ENCODE measurements around the gene IPCEF1.
"Not testable (repeated sequence)": the region's sequence is repeated elsewhere in the genome, so short reads cannot be mapped to it uniquely, and the experiment has no call there.

The IPCEF1 gene

GRCh38 chr6:154249499-154250298 lies 106.9 kb downstream of the IPCEF1 start:
- Histone ChIP-seq H3K36me3 (ENCODE audit: insufficient read depth, low read length) (no peaks in the 10 kb centered on the region), H3K9ac (ENCODE audit: low read depth, low read length) (no peak overlapping the region), H3K9me3 (ENCODE audit: control insufficient read depth, insufficient read depth, low read length) (no peaks in the 10 kb centered on the region), H3K4me1 (ENCODE audit: insufficient read depth, low read length) (peaks cover 16% of the 10 kb centered on the region; the same call in 1 of the 2 replicates)

DNA sequence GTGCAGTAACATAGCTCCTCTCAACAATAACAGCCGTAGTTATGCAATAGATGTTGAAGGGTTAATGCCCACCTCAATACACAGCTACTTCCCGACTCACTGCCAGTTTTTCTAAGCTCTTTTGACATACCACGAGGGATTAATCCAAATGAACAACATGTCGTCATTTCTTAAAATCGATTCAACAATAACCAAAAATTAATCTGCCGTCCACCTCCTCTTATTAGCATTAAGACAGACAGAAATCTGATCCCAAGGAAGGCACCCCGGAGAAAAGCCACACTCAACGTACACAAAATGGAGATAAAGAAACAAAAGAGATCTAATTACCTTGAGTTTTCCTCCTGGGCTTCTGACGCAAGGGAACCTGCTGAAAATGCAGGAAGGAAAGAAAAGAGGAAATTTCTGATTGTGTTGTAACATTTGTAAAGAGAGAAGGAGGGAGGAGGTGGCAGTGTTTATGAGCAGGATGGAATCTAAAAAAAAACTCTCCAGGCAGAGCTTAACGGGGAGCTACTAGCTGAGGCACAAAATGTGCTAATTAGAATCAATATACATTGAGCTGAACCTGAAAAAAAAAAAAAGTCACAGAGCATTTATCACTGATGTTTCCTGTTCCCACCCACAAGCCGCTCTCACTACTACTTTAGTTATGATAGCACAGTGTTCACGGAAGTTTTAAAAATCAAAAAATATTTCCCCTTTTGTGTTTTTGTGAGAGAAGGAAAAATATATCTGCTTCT lies 109.3 kb downstream of the IPCEF1 start:
- peaks cover 28% of the 10 kb centered on the region; the same call in 1 of the 2 replicates for H3K4me1 ChIP-seq (ENCODE audit: insufficient read depth, low read length)
- H3K36me3 ChIP-seq (ENCODE audit: insufficient read depth, low read length): no peaks in the 10 kb centered on the region
- peak overlapping the region; percentile 13 for H3K9ac ChIP-seq (ENCODE audit: low read depth, low read length)
- no peaks in the 10 kb centered on the region for H3K9me3 ChIP-seq (ENCODE audit: control insufficient read depth, insufficient read depth, low read length)

GRCh38 chr6:154246723-154247118 lies 109.9 kb downstream of the IPCEF1 start:
- H3K9ac ChIP-seq (ENCODE audit: low read depth, low read length): peak overlapping the region; percentile 13; the same call in 1 of the 2 replicates
- no peaks in the 10 kb centered on the region for H3K36me3 ChIP-seq (ENCODE audit: insufficient read depth, low read length)
- H3K4me1 ChIP-seq (ENCODE audit: insufficient read depth, low read length): peaks cover 28% of the 10 kb centered on the region; the same call in 1 of the 2 replicates
- no peaks in the 10 kb centered on the region for H3K9me3 ChIP-seq (ENCODE audit: control insufficient read depth, insufficient read depth, low read length)

- no peaks in the 10 kb centered on the region for H3K36me3 ChIP-seq (ENCODE audit: insufficient read depth, low read length)
- peaks cover 28% of the 10 kb centered on the region; the same call in 1 of the 2 replicates for H3K4me1 ChIP-seq (ENCODE audit: insufficient read depth, low read length)
Observed at GRCh38 chr6:154245506-154245905, 111.1 kb downstream of the IPCEF1 start.

DNA sequence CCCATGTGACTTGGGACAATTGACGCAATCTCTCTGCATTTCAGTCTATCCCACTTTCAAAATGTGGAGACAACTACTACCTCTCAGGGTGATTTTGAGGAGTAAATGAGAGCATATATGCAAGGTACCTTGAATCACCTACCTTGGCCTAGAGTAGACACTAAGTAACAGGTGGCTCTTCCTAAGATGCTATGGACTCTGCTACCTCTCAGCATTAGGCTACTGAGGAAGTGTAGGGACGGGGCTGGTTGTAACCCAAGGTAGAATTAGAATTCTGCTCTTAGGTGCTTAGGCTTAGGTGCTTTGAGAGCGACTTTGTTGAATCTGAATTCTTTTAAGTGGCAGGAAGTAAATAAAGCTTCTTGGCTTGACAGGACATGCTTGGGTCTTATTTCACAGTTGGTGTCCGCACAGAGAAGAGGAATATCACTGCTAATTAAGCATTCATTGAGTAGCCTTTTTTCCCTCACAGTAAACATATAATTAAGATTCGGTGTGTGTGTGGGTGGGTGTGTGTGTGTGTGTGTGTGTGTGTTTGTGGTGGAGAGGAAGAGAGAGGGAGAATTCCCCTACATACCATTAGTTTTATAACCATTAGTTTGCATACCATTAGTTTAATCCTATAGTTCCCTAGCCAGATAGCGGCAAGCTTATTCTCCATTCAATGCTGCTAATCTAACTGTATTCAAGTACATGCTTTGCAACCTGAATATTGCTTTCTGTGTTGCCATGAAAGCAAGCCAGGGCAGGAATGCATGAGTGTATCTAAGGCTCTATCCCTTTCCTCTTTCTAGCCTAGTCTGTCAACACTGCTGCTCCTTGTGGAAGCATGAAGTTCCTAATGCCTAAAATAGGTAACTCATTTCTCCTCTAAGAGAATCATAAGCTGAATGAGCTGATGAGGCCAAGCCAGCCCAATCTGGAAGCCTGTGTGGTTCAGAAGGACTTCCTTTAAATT lies 112.5 kb downstream of the IPCEF1 start:
- H3K9me3 ChIP-seq (ENCODE audit: control insufficient read depth, insufficient read depth, low read length): no peaks in the 10 kb centered on the region
- no peaks in the 10 kb centered on the region for H3K36me3 ChIP-seq (ENCODE audit: insufficient read depth, low read length)
- no peak overlapping the region for H3K9ac ChIP-seq (ENCODE audit: low read depth, low read length)
- peaks cover 35% of the 10 kb centered on the region for H3K4me1 ChIP-seq (ENCODE audit: insufficient read depth, low read length)

More at GRCh38 chr6:154245506-154245905, 111.1 kb downstream of the IPCEF1 start:
- H3K9ac ChIP-seq (ENCODE audit: low read depth, low read length): no peak overlapping the region
- no peaks in the 10 kb centered on the region for H3K9me3 ChIP-seq (ENCODE audit: control insufficient read depth, insufficient read depth, low read length)

GRCh38 chr6:154242617-154243357 lies 113.8 kb downstream of the IPCEF1 start:
- peaks cover 38% of the 10 kb centered on the region for H3K4me1 ChIP-seq (ENCODE audit: insufficient read depth, low read length)

GRCh38 chr6:154241581-154241980 lies 115.0 kb downstream of the IPCEF1 start:
- peaks cover 33% of the 10 kb centered on the region for H3K4me1 ChIP-seq (ENCODE audit: insufficient read depth, low read length)
- H3K9me3 ChIP-seq (ENCODE audit: control insufficient read depth, insufficient read depth, low read length): no peaks in the 10 kb centered on the region
- no peaks in the 10 kb centered on the region for H3K36me3 ChIP-seq (ENCODE audit: insufficient read depth, low read length)
- H3K9ac ChIP-seq (ENCODE audit: low read depth, low read length): no peak overlapping the region

More at GRCh38 chr6:154242617-154243357, 113.8 kb downstream of the IPCEF1 start:
- no peaks in the 10 kb centered on the region for H3K9me3 ChIP-seq (ENCODE audit: control insufficient read depth, insufficient read depth, low read length)
- H3K36me3 ChIP-seq (ENCODE audit: insufficient read depth, low read length): no peaks in the 10 kb centered on the region
- no peak overlapping the region for H3K9ac ChIP-seq (ENCODE audit: low read depth, low read length)

- H3K9me3 ChIP-seq (ENCODE audit: control insufficient read depth, insufficient read depth, low read length); H3K36me3 ChIP-seq (ENCODE audit: insufficient read depth, low read length): not testable (repeated sequence)
Observed at GRCh38 chr6:154241061-154241460, 115.5 kb downstream of the IPCEF1 start.

GRCh38 chr6:154239392-154239791 lies 117.2 kb downstream of the IPCEF1 start:
- no peaks in the 10 kb centered on the region for H3K9me3 ChIP-seq (ENCODE audit: control insufficient read depth, insufficient read depth, low read length)
- H3K36me3 ChIP-seq (ENCODE audit: insufficient read depth, low read length): no peaks in the 10 kb centered on the region
- no peak overlapping the region for H3K9ac ChIP-seq (ENCODE audit: low read depth, low read length)
- peaks cover 22% of the 10 kb centered on the region for H3K4me1 ChIP-seq (ENCODE audit: insufficient read depth, low read length)

More at GRCh38 chr6:154241061-154241460, 115.5 kb downstream of the IPCEF1 start:
- H3K4me1 ChIP-seq (ENCODE audit: insufficient read depth, low read length): peaks cover 28% of the 10 kb centered on the region
- H3K9ac ChIP-seq (ENCODE audit: low read depth, low read length): not testable (repeated sequence)

- H3K9ac ChIP-seq (ENCODE audit: low read depth, low read length): no peak overlapping the region
- H3K9me3 ChIP-seq (ENCODE audit: control insufficient read depth, insufficient read depth, low read length): no peaks in the 10 kb centered on the region
- no peaks in the 10 kb centered on the region for H3K36me3 ChIP-seq (ENCODE audit: insufficient read depth, low read length)
- H3K4me1 ChIP-seq (ENCODE audit: insufficient read depth, low read length): peaks cover 19% of the 10 kb centered on the region
Observed at GRCh38 chr6:154238831-154239230, 117.8 kb downstream of the IPCEF1 start.

DNA sequence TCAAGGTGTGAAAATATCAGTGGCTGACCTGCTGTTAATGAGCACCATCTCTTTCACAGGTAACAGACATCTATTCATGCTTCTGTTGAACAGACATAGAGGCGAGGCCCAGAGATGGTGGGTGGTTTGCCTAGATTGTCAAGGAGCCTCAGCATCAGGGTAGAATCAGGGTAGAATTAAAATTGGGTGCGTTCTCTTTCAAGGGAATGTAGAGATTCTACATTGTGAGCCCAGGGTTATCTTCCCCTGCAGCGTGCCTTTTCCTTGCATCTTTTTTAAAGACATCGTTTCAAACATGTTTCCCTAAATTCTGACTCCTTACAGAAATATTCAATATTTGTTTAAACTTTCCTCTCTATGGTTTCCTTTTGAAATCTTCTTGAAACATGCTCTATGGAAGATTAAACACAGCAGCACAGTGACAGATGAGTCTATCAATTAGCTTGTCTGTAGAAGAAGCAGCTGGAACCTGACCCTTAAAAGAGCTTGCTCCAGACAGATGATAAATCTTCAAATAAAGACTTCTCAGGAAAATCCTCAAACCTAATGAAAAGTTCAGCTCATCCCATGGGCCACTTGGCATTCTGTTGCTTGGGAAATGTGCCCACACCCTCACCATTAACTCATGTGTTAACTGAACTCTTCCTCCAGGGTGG lies 119.8 kb downstream of the IPCEF1 start:
- no peaks in the 10 kb centered on the region for H3K36me3 ChIP-seq (ENCODE audit: insufficient read depth, low read length)
- H3K9me3 ChIP-seq (ENCODE audit: control insufficient read depth, insufficient read depth, low read length): no peaks in the 10 kb centered on the region
- H3K4me1 ChIP-seq (ENCODE audit: insufficient read depth, low read length): peaks cover 10% of the 10 kb centered on the region
- no peak overlapping the region for H3K9ac ChIP-seq (ENCODE audit: low read depth, low read length)

- H3K9me3 ChIP-seq (ENCODE audit: control insufficient read depth, insufficient read depth, low read length): no peaks in the 10 kb centered on the region
- H3K36me3 ChIP-seq (ENCODE audit: insufficient read depth, low read length): no peaks in the 10 kb centered on the region
- peaks cover 12% of the 10 kb centered on the region; the same call in 1 of the 2 replicates for H3K4me1 ChIP-seq (ENCODE audit: insufficient read depth, low read length)
- no peak overlapping the region for H3K9ac ChIP-seq (ENCODE audit: low read depth, low read length)
Observed at GRCh38 chr6:154234019-154234772, 122.4 kb downstream of the IPCEF1 start.

Measured in ES-I3 (cell line).